Testis (tissue), 2 donors: Measurements from ENCODE around the gene GSG1L2.

Source experiments
- CTCF ChIP-seq, 3 experiments: fragments of 450-650 bp in 2 of 3; fragments of 200-600 bp in 1 of 3; sonication (generic) in 1 of 3; IDR thresholded peaks; one replicate each; pipeline ENCODE4 v1.5.1; 2016 to 2019; ENCODE audit warnings: antibody characterized with exemption in 3 of 3, mild to moderate bottlenecking in 2 of 3, moderate library complexity in 1 of 3
- POLR2A ChIP-seq: fragments of 450-650 bp; IDR thresholded peaks from one replicate; pipeline ENCODE4 v1.6.1; 2017; ENCODE audit warnings: antibody characterized with exemption, mild to moderate bottlenecking, moderate library complexity

- TF ChIP-seq CTCF (IDR thresholded peaks at IDR 0.05) (no peak), POLR2A (no peak)
These were observed 23.9 kb downstream of the GSG1L2 start for GRCh38 chr17:9798008-9798407.
